ENCODE measurements around the gene POLG. TPM values are rescaled to one million over a fixed set of nuclear protein-coding genes. Genes with fewer than 3 reads are reported as not detected.

Gene POLG
- total RNA-seq, 1 donor from 2014 or later: 73.5 TPM

DNA sequence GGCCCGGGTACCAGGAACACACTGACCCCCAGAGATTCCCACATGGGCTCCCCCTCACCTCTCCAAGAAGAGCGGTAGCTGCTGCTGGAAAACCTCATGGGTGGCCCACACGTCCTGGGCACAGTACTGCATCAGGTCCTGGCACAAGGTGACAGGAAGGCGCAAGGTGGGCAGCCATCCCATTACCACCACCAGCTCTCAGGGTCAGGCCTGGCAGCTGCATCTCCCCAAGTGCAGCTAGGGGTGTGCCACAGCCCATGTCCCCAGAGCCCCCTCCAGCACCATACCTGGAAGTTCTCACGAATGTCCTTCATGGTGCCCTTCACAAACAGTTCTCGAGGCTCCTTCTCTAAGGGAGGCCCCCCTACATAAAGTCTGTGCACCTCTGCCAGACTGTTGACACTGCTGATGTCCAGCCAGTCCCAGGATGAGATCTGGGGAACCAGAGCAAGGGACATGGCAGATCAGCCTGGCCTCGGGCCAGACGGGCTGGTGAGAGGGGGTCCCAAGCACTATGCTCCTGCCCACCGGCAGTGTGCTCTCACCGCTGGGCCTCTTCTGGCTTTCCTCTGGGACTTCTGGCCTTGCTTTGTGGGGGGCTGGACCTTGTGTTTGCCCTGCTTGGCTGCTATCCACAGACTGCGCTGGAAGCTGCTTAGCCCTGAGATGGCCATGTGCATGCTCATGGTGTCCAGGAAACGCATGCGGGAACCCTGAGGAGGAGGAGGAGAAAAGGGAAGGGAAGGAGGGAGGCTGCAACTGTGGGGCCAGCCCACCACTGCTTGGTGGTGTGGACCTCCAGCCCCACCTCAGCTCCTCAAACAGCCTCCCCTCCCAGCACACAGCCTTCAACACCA, 6.0 kb downstream of the POLG start:
- no peaks in the 10 kb centered on the region for H3K9me3 Mint-ChIP-seq
- H3K4me3 Mint-ChIP-seq: no peak overlapping the region
- no peaks in the 10 kb centered on the region for H3K27me3 Mint-ChIP-seq (ENCODE audit: low read depth)
- no peak overlapping the region for H3K27ac Mint-ChIP-seq (ENCODE audit: unreplicated experiment)
- TF ChIP-seq, protein P1, sequence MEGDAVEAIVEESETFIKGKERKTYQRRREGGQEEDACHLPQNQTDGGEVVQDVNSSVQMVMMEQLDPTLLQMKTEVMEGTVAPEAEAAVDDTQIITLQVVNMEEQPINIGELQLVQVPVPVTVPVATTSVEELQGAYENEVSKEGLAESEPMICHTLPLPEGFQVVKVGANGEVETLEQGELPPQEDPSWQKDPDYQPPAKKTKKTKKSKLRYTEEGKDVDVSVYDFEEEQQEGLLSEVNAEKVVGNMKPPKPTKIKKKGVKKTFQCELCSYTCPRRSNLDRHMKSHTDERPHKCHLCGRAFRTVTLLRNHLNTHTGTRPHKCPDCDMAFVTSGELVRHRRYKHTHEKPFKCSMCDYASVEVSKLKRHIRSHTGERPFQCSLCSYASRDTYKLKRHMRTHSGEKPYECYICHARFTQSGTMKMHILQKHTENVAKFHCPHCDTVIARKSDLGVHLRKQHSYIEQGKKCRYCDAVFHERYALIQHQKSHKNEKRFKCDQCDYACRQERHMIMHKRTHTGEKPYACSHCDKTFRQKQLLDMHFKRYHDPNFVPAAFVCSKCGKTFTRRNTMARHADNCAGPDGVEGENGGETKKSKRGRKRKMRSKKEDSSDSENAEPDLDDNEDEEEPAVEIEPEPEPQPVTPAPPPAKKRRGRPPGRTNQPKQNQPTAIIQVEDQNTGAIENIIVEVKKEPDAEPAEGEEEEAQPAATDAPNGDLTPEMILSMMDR (conservative IDR thresholded peaks at IDR 0.05): no peak
- H3K36me3 Mint-ChIP-seq (ENCODE audit: low read depth): peaks cover 22% of the 10 kb centered on the region
- no peak for DNase-seq (ENCODE audit: low read depth, low spot score)
- peaks cover 29% of the 10 kb centered on the region for H3K4me1 Mint-ChIP-seq

DNA sequence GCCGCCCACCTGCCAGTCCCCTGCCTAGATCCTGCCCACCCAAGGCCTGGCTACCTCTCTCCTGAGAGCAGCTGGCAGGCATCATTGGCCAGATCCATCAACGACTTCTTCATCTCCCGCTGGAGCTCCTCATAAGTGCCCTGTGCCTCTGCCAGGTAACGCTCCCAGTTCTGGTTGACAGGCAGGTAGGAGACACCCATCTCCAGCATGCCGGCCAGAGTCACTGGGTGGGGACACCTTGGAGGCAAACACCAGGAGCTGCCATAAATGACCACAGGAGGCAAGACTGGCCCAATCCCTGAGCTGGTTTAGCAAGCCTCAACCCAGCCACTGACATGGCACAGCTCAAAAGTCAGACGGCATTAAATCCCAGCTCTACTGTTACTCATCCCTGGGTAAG, 7.5 kb downstream of the POLG start:
- H3K27me3 Mint-ChIP-seq (ENCODE audit: low read depth): no peaks in the 10 kb centered on the region
- no peaks in the 10 kb centered on the region for H3K9me3 Mint-ChIP-seq
- peaks cover 25% of the 10 kb centered on the region for H3K36me3 Mint-ChIP-seq (ENCODE audit: low read depth)

DNA sequence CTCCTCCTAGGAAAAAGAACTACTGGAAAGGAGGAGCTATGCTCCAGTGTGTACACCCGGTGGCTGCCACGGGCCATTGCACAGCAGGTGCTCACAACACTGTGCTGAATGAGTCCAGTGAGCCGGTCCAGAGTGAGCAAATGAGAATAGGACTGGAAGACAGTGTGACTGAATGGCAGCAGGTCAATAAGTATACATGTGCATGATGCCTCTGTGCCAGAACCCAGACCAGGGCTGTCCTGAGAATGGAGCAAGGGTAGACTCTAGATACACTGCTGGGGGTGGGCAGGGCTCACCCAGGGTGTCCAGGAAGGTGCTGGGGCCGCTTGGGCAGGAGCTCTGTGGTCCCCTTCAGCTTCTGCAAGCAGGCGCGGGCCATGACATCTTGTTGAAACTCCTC, 8.3 kb downstream of the POLG start:
- TF ChIP-seq, protein P1 (conservative IDR thresholded peaks at IDR 0.05): no peak
- H3K4me3 Mint-ChIP-seq: peak overlapping the region; percentile 50
- no peaks in the 10 kb centered on the region for H3K9me3 Mint-ChIP-seq
- DNase-seq (ENCODE audit: low read depth, low spot score): no peak
- peaks cover 13% of the 10 kb centered on the region for H3K4me1 Mint-ChIP-seq
- no peak overlapping the region for H3K27ac Mint-ChIP-seq (ENCODE audit: unreplicated experiment)
- H3K27me3 Mint-ChIP-seq (ENCODE audit: low read depth): no peaks in the 10 kb centered on the region
- H3K36me3 Mint-ChIP-seq (ENCODE audit: low read depth): peaks cover 26% of the 10 kb centered on the region

More for the DNA sequence above, 7.5 kb downstream of the POLG start:
- no peak overlapping the region for H3K4me3 Mint-ChIP-seq
- H3K4me1 Mint-ChIP-seq: peaks cover 21% of the 10 kb centered on the region
- DNase-seq (ENCODE audit: low read depth, low spot score): no peak
- TF ChIP-seq, protein P1 (conservative IDR thresholded peaks at IDR 0.05): no peak
- no peak overlapping the region for H3K27ac Mint-ChIP-seq (ENCODE audit: unreplicated experiment)

DNA sequence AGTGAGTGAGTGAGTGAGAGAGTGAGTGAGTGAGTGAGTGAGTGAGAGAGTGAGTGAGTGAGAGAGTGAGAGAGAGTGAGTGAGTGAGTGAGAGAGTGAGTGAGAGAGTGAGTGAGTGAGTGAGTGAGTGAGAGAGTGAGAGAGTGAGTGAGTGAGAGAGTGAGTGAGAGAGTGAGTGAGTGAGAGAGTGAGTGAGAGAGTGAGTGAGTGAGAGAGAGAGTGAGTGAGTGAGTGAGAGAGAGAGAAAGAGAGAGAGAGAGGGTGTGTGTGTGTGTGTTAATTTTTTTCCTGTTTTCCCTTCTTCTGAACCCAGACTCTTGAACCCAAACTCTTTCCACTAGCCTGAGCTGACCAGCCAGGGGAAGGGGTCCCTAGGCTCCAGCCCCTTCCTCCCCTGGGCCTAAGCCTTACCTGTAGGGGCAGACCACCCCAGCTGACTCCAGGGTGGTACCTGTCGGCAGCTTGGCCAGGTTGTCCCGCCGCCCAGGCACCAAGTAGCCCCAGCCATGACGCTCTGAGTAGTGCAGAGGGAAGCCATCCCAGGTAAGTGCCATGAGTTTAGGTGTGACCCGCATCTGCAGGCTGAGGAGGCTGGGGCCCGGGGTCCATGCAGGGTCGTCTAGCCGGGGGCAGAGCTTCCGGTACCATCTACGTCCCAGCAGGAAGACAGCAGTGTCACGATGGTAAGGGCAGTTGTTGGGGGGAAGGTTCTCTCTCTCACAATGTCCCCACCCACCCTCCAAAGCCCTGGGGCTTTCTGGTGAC, 9.4 kb downstream of the POLG start:
- peaks cover 4% of the 10 kb centered on the region for H3K4me1 Mint-ChIP-seq
- TF ChIP-seq, protein P1 (conservative IDR thresholded peaks at IDR 0.05): no peak
- H3K36me3 Mint-ChIP-seq (ENCODE audit: low read depth): peaks cover 26% of the 10 kb centered on the region
- no peak overlapping the region for H3K4me3 Mint-ChIP-seq
- DNase-seq (ENCODE audit: low read depth, low spot score): no peak
- no peak overlapping the region for H3K27ac Mint-ChIP-seq (ENCODE audit: unreplicated experiment)
- H3K9me3 Mint-ChIP-seq: no peaks in the 10 kb centered on the region
- no peaks in the 10 kb centered on the region for H3K27me3 Mint-ChIP-seq (ENCODE audit: low read depth)

DNA sequence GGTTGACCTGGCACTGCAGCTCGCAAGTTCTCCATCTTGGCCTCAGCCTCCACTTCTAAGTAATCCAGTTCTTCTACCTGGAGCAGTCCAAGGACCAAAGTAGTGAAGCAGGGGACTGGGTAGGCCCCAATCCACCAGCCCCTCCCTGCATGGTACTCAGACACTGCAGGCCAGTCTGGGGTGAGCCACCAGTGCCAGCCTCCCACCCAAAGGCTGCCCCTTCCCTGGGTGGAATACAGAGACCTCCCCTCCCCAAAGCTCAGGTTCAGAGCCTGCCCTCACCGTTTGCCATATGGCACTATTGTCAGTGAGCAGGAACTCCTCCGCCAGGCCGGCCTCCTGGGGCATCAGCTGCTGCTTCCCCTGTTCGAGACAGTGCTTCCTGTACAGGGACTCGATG, 10.8 kb downstream of the POLG start:
- H3K9me3 Mint-ChIP-seq: no peaks in the 10 kb centered on the region
- peaks cover 3% of the 10 kb centered on the region for H3K27me3 Mint-ChIP-seq (ENCODE audit: low read depth)
- H3K36me3 Mint-ChIP-seq (ENCODE audit: low read depth): peaks cover 35% of the 10 kb centered on the region
- no peaks in the 10 kb centered on the region for H3K4me1 Mint-ChIP-seq
- H3K27ac Mint-ChIP-seq (ENCODE audit: unreplicated experiment): no peak overlapping the region
- DNase-seq (ENCODE audit: low read depth, low spot score): no peak
- H3K4me3 Mint-ChIP-seq: no peak overlapping the region
- TF ChIP-seq, protein P1 (conservative IDR thresholded peaks at IDR 0.05): no peak

Data from neural crest cell (in vitro differentiated cells).